Stimulated activated CD8-positive, alpha-beta memory T cell treated with anti-CD3 and anti-CD28 coated beads, Interleukin-2, amount 100 ng/mL, for 48 hours (primary cell): ENCODE results near the gene LYAR.

ENCODE experiments used
- DNase-seq, 2 donors: peaks; one replicate each; pipeline ENCODE4 v3.0.0-alpha.2; 2020; ENCODE audit warnings: low read depth in 2 of 2

The LYAR gene, protein sequence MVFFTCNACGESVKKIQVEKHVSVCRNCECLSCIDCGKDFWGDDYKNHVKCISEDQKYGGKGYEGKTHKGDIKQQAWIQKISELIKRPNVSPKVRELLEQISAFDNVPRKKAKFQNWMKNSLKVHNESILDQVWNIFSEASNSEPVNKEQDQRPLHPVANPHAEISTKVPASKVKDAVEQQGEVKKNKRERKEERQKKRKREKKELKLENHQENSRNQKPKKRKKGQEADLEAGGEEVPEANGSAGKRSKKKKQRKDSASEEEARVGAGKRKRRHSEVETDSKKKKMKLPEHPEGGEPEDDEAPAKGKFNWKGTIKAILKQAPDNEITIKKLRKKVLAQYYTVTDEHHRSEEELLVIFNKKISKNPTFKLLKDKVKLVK

DNA sequence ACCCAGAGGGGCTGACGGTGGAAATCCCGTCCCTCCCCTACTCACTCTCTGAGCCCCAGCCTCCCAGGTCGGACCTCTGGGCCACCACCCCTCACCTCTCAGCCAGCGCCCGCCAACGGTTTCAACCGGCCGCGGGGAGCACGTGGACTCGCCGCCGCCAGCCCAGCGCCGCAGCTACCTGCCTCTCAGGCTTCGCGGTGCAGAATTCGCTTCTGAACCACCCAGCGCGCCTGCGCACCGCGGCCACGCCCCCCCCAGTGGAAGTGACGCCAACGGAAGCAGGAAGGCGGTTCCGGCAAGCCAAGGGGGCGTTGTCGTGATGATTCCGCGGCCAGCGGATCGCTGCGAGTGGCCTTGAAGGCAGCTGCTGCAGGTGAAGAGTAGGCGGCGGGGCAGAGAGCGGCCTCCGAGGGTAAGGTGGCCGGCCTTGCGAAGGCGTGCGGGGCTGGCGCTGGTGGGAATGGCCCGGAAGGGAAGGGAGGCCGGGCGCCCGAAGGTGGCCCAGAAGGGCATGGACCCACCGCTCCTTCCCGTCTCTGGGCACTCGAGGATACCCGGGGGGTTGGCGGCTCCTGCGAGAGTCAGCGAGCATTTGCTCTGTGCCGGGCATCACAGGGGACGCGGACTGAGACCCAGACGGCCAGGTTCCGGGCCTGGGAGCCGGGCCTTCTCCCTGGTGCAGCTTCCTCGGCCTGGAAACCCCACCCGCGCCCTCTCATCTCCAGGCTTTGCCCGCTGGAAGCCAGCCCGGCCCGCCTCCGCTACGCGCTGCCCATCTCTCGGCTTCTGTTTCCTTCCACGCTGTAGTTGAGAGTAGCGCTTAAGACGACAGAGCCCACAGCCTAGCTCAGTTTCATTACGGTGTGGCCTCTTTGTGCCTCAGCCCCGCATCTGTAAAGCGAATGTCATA, at the start of gene LYAR, which contains the start of gene ZBTB49:
Gene LYAR (minus strand): TSS at position 214 of the 910 bp plus-strand sequence. CDS start 6,412 bp downstream, outside the sequence.
Gene ZBTB49 (plus strand): TSS at position 311 of the 910 bp plus-strand sequence. CDS start 9,695 bp downstream, outside the sequence.
- DNase-seq, result peak; percentile 90 to 95

DNA sequence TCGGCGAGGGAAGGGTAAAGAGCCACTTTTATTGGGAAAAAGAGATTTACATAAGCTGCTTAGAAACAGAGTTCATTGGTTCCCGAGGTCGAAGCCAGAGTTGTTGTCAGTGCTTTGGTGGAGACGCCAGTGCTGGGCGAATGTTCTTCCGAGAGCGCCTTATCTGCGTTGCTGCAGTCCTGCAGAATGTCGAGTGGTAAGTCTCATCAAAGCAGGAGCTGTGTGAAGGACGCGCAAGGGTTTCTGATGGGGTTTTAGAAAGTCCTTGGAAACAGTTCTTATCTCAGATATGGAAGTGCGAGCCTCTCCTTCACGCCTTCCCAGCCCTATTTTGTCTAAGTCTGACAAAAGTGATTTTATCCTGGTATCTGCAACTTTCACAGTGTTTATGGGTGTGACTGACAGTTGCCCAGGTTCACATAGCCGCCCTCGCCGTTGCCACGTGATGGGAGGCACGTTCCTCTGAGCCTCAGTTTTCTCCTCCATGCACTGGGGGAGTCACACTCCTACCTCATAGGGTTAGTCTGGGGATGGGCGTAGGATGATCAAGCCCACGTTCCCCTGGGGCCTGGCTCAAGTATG, 49.6 kb upstream of the LYAR start:
- no peak for DNase-seq

DNA sequence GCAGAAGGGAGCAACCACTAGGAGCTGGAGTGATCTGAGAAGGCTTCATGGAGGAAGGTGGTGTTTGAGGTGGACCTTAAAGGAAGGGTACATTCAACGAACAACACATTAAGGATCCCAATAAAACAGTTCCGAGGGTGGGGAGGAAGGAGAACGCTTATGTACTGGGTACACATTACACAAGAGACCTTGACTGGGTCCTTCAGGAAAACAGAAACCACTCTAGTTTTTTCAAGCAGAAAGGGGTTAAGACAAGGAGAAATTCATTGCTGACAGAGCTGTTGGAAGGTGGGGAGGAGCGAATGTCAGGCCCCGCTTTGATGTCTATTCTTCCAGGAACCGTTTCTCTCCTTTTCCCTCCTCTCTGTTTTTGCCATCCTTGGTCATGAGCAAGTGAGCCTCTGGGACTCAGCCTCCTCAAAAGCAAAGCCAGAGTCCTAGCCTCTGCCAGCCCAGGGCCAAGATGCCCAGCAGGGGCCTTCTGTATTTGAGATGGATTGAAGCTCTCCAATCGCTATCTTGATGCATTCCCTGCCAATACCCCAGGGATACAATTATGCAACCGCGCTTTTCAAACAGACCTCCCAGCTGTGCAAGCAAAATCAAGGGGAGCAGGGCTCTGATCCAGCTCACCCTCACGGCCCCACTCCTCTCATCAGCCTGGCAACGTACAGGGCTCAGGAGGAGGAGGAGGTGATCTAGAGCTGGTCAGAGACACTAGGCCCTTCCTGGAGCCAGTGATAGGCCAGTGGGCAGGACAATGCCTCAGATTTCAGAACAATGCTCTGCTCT, 48.5 kb upstream of the LYAR start:
- no peak for DNase-seq

DNA sequence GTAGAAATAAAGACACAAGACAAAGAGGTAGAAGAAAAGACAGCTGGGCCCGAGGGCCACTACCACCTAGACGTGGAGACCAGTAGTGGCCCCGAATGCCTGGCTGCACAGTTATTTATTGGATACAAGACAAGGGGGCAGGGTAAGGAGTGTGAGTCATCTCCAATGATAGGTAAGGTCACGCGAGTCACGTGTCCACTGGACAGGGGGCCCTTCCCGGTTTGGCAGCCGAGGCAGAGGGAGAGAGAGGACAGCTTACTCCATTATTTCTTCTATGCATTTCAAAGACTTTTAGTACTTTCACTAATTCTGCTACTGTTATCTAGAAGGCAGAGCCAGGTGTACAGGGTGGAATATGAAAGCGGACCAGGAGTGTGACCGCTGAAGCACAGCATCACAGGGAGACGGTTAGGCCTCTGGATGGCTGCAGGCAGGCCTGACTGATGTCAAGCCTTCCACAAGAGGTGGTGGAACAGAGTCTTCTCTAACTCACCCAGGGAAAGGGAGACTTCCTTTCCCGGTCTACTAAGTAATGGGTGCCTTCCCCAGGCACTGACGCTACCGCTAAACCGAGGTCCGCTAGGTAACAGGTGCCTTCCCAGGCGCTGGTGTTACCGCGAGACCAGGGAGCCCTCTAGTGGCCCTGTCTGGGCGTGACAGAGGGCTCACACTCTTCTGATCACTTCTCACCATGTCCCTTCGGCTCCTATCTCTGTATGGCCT, 45.0 kb upstream of the LYAR start:
- DNase-seq, result peak; percentile 49 to 61

DNA sequence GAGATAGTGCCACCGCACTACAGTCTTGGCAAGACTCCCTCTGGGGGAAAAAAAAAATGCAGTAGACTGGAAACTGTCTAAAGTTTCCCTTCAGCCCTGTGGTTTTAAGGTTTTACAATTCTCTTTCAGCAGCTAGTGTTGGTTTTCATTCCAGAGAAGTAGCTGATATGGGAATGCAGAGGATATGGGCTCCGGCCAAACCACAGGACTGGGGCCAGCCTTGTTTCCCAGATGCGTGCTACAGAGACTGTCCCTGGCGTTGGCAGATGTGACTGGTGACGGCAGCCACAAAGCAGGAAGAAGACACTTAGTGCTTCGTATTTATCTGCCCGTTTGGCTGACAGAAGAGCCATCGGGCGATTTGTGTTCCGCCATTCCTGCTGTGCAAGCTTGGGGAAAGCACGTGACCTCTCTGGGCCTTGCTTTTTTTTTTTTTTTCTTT, 43.3 kb upstream of the LYAR start:
- DNase-seq, result no peak

DNA sequence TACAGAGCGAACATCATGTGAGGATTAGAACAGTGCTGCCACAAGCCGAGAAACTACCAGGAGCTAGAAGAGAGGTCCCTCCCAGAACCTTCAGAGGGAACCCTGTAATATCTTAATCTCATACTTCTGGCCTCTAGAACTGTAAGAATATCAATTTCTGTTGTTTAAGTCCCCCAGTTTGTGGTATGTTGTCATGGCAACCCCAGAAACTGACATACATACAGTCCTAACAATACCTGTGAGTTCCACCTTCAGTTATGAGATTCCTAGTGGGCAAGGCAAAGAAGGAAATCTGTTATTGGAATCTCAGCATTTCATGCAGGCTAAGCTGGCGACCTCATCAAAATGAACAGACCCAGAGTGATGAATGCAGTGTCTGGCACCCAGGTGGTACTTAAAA, 42.6 kb upstream of the LYAR start:
- DNase-seq, result no peak

DNA sequence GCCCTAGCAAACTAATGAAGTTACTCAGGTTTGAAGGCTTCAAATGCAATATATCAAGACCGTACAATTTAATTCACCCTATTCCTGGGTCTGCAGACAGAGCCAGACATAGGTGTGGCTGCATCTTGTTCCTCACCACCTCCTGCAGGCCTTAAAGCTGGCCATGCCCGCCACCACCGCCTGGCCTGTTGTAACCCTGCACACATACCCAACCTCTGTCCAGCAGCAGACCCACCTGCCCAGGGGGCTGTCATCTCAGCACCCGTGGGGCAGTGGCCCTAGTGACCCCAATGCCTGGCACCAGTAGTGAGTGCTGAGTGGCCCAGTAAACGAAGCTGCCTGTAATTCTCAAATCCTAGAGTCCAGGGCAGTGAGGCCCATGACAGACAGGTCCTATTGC, 40.8 kb upstream of the LYAR start:
- DNase-seq, result no peak

DNA sequence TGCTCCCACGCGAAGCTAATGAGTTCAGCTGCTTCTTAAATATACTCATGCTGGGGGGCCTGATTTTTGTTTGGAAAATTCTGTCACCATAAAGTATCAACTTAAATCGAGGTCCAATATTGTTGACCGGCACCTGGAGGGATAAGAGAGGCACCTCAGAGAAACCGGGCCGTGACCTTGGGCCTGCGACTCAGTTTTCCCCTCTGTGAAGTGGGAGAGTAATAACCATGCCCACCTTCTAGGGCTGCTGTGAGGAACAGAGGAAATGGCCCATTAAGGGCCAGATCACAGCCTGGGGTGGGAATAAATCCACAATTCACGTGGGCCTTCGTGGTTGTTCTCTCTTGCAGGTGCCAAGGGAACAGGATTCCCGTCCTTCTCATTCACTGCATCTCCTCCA, 39.5 kb upstream of the LYAR start:
- no peak for DNase-seq

DNA sequence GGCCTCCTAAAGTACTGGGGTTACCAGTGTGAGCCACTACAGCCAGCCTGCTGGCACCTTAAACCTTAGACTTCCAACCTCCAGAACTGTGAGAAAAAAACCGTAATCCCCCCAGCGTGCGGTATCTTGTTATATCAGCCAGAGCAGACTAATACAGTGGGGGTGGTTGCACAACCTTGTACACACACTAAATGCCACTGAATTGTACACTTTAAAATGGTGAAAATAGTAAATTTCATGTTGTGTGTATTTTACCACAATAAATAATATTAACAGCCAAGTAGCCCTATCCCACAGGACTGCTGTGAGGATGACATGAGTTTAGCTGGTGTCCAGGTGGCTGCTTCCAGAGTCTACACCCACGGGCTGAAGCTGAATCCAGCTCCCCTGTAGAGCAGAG, 38.9 kb upstream of the LYAR start:
- no peak for DNase-seq

DNA sequence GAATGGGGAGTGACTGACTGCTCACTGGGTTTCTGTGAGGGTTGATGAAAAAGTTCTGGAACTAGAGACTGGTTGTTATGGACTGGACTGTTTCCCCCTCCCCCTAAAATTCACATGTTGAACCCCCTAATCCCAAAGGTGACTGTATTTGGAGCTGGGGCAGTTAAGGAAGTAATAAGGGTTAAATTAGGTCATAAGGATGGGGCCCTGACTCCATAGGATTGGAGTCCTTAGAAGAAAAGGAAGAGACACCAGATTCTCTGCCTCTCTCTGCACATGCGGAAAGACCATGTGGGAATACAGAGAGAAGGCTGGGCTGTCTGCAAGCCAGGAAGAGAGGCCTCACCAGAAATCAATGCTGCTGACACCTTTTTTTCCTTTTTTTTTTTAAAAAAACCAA, 38.3 kb upstream of the LYAR start:
- no peak for DNase-seq

DNA sequence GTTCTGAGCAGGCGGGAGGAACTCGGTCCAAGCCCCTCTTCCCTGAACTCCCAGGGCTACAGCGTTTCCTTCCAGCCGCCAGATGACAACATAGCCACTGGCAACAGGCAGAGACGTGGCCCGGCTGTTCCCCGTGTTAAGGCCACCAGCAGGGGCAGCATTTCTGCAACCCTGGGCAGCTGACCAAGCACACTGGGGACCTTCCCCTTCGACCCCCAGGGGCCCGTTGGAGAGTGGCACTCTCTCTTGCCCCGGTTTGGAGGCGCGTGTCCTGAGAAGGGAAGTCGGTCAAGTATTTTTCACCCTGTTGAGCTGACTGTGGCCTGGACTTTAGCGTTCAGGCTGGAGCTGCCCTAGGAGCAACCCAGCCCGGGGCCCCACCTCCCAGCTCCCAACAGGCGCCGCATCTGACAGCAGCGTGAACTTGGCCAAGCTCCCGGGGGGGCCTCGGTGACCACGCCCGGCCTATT, 37.7 kb upstream of the LYAR start:
- no peak for DNase-seq

DNA sequence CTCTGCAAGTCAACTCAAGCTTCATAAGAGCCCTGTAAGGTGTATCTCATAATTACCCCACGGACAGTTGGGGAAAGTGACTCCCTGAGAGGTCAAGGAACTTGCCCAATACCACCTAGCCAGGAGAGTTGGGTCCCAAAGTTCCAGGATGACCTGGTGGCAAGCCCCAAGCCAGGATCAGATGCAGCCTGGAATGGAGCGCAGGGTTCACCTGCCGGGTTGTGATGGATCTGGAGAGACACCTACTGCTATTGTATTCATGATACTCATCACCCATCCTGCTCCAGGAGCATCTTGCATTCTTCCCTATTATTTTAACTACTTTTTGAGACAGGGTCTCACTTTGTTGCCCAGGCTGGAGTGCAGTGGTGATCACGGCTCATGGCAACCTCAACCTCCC, 36.2 kb upstream of the LYAR start:
- no peak for DNase-seq

DNA sequence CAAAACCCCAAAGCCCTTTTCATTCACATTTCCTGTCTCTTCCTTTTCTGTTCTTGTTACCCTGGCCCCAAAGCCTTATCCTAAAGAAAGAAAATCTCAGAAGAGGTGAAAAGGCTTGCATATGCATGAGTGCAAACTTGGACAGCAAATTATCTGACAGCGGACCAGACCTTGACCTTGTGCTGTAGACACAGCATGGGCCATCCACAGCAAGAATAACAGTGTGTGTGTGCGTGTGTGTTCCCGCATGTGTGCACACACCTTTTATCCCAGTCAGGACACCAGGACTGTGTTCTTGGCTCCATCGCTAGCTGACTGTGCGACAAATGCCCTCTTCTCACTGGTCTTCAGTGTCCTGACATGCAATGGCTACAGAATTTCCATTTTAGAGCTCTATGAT, 35.4 kb upstream of the LYAR start:
- DNase-seq, result no peak

DNA sequence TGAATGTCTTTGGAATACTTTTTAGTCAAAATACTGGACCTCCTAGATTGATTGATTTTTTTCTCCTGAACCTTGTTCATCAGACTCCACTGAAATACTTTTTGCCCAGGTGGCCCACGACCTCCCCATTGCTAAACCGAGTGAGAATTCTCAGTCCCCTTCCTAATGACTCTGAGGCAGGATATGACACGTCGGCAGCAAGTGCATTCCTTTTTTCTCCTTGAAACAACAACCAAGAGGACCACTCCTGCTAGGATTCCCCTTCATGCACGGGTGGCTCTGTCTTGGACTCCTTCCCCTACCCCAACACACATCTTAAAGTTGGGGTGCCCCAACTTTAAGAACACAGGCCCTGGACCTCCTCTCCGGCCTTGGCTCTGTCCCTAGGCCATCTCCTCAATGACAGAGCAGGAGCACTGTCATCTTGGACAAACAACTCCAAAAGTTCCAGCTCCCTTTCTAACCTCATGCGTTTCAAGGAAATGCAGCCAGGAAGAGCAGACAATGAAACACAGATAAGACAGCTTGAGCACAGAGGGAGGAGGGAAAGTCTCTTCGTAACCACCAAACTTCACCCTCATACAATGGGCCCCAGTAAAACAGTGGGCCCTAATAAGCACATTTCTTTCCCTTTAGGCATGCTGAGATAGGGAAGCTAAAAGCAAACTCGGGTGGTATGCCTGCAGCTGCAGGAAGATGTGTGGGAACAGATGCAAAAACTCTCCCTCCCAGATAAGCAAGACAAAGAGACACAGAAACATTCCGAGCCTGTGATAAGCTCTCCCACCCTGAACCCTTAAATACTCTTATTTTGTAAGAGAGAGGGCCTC, 34.0 kb upstream of the LYAR start:
- DNase-seq, result no peak

DNA sequence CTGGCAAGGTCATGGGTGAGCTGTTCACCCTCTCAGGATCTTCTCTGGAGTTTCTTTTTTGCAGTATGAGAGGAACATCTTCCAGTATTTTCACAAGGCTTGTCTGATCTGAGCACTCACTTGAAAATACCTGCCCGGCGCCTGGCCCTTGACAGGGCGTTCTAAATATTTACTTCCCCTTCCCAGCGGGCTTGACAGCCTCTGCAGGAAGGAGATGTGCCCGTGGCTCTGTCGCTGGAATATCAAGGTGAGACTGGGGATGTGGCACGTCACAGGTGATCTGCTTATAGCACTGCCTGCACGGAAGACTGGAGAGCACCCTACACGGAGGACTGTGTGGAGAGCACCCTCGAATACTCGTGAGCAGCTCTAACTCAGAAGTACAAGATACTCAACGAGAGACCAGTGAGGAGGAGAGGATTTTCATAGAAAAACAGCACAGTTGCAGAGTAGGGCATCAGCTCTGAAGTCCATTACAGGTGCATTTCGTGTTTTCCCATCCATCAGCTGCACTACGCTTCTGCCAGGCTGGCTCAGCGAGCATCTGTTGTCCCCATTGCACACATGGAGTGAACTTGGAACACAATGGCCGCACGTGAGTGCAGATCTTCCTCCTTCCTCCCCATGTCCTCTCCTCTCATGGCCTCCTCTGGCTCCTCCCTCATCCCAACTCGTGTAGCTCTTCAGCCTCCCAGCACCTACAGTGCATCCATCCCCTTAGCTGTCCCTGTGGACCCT, 32.2 kb upstream of the LYAR start:
- DNase-seq, result no peak

DNA sequence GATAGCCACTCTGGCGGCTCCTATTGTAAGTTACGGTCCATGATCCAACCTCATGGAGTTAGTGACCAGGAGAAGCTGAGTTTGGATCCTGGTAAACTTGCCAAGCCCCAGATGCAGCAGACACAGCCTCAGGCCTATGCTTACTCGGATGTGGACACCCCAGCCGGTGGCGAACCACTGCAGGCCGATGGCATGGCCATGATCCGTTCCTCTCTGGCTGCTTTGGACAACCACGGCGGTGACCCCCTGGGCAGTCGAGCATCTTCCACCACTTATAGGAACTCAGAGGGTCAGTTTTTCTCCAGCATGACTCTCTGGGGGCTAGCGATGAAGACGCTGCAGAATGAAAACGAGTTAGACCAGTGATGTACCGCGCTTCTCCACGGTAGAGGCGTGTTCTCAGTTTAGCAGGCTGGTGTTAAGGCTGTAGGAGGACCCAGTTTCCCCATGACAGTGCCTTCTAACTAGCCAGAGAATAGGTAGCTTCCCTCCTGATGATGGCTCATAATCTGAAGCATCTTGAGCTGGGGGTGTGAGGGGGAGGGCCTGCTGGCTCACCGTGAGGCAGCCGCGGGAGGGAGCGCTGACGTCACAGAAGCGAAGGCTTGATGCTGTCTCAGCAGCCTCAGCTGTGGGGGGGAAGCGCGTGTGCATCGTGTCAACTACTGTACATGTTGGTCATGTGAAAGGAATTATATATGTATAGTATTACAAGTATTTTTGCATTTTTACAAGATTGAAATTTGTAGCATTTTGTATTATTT, 31.2 kb upstream of the LYAR start:
- no peak for DNase-seq

DNA sequence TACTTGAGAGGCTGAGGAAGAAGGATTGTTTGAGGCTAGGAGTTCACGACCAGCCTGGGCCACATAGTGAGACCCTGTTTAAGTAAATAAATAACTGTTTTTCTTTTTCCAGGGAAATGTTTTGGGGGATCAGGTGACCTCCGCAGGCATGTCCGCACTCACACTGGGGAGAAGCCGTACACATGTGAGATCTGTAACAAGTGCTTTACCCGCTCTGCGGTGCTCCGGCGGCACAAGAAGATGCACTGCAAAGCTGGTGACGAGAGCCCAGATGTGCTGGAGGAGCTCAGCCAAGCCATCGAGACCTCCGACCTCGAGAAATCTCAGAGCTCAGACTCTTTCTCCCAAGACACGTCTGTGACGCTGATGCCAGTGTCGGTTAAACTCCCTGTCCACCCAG, 30.6 kb upstream of the LYAR start:
- DNase-seq, result no peak

DNA sequence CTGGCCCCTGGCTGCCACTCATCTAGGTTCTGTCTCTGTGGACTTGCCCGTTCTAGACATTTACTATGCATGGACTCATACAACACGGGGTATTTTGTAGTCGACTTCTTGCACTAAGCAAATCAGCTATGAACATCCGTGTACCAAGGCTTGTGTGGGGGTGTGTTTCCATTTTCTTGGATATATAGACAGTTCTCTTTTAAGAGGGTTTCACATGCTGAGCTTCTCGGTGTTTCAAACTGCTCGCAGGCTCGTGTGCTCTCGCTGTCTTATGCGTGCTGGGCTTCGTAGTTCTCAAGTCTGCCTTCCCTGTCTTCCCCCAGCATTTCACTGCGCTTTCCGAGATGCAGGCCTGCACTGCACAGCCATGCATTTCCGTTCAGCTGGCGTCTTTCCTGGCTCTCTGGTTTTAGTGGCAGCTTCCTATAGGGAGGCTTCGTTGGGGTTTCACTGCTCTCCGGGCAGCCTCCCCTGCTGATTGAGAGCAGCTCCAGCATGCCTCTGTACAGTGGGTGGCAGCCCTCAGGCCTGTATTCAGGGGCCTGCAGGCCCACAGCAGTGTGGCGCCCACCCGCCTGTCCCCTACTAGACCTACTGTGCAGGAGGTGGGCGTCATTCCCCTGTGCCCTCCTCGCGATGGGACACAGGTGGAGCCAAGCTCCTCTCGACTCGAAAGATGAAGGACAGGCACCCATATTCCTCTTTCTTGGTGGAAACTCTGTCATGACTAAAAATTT, 27.7 kb upstream of the LYAR start:
- no peak for DNase-seq
